ENCODE measurements around the gene KMT2E.

The KMT2E gene

DNA sequence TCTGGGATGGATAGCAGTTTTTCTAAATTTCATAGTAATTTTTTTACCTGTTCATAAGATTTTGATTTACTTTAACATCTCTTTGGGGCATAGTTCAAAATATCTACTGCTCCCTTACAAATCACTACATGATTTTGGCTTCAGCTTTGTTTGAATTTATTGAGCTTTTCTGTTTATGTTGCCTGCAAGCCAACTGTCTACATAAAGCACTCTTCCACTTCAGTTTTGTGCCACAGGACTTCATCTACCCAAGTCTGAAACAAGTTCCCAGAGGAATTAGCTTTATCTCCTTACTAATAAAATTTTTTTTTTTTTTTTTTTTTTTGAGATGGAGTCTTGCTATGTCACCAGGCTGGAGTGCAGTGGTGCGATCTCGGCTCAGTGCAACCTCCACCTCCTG is 45.4 kb upstream of the KMT2E start:
- no peak overlapping the region for H3K27ac ChIP-seq (ENCODE audit: low read depth, low read length)
- no peaks in the 10 kb centered on the region for H3K79me2 ChIP-seq (ENCODE audit: control insufficient read depth, low read length)
- H3K9me2 ChIP-seq (replicated peaks; ENCODE audit: control insufficient read depth, low read length) = no peaks in the 10 kb centered on the region
- peaks cover 5% of the 10 kb centered on the region for H3K36me3 ChIP-seq (ENCODE audit: control insufficient read depth, low read length)
- no peak overlapping the region for H3K4me3 ChIP-seq (ENCODE audit: low read length)
- H4K20me1 ChIP-seq (ENCODE audit: control insufficient read depth, insufficient read depth, low read depth, low read length) = no peaks in the 10 kb centered on the region
- H3K9me3 ChIP-seq (ENCODE audit: control insufficient read depth, insufficient read depth, low read length) = peaks cover 6% of the 10 kb centered on the region; the same call in 1 of the 2 replicates
- H3K27me3 ChIP-seq (ENCODE audit: control insufficient read depth, low read length) = no peaks in the 10 kb centered on the region
- H3F3A ChIP-seq (ENCODE audit: control insufficient read depth, insufficient read depth) = 0 out of 2 replicates have a peak, but pooled peaks cover 2% of the 10 kb centered on the region
- no peak for TF ChIP-seq EZH2phosphoT487 (IDR thresholded peaks at IDR 0.05; ENCODE audit: borderline replicate concordance, low read length)
- TF ChIP-seq, protein P1, sequence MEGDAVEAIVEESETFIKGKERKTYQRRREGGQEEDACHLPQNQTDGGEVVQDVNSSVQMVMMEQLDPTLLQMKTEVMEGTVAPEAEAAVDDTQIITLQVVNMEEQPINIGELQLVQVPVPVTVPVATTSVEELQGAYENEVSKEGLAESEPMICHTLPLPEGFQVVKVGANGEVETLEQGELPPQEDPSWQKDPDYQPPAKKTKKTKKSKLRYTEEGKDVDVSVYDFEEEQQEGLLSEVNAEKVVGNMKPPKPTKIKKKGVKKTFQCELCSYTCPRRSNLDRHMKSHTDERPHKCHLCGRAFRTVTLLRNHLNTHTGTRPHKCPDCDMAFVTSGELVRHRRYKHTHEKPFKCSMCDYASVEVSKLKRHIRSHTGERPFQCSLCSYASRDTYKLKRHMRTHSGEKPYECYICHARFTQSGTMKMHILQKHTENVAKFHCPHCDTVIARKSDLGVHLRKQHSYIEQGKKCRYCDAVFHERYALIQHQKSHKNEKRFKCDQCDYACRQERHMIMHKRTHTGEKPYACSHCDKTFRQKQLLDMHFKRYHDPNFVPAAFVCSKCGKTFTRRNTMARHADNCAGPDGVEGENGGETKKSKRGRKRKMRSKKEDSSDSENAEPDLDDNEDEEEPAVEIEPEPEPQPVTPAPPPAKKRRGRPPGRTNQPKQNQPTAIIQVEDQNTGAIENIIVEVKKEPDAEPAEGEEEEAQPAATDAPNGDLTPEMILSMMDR (IDR thresholded peaks at IDR 0.05; ENCODE audit: low read depth, low read length, poor library complexity, severe bottlenecking) = no peak
- H3K4me1 ChIP-seq (ENCODE audit: control insufficient read depth, low read length) = peaks cover 4% of the 10 kb centered on the region; the same call in 1 of the 2 replicates
- H3K4me2 ChIP-seq (ENCODE audit: low read length) = no peak overlapping the region

DNA sequence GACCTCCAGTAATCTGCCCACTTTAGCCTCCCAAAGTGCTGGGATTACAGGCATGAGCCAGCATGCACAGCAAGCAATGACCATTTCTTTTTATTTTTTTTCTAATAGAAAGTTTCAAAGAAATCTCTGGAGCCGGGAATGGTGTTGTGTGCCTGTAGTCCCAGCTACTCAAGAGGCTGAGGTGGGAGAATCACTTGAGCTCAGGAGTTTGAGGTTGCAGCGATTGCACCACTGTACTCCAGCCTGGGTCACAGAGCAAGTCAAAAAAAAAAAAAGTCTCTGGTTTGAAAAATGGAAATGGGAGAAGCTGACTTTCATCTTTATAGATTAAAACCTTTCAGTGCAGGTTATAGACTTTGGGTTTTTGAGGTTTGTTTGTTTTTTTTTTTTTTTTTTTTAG is 44.8 kb upstream of the KMT2E start:
- no peaks in the 10 kb centered on the region for H3K36me3 ChIP-seq (ENCODE audit: control insufficient read depth, low read length)
- no peak overlapping the region for H3K27ac ChIP-seq (ENCODE audit: low read depth, low read length)
- H3K9me3 ChIP-seq (ENCODE audit: control insufficient read depth, insufficient read depth, low read length) = peaks cover under 1% of the 10 kb centered on the region; the same call in 1 of the 2 replicates
- no peak for TF ChIP-seq EZH2phosphoT487 (IDR thresholded peaks at IDR 0.05; ENCODE audit: borderline replicate concordance, low read length)
- TF ChIP-seq, protein P1 (IDR thresholded peaks at IDR 0.05; ENCODE audit: low read depth, low read length, poor library complexity, severe bottlenecking) = no peak
- no peaks in the 10 kb centered on the region for H3K79me2 ChIP-seq (ENCODE audit: control insufficient read depth, low read length)
- H3K4me3 ChIP-seq (ENCODE audit: low read length) = no peak overlapping the region
- no peaks in the 10 kb centered on the region for H4K20me1 ChIP-seq (ENCODE audit: control insufficient read depth, insufficient read depth, low read depth, low read length)
- H3K27me3 ChIP-seq (ENCODE audit: control insufficient read depth, low read length) = no peaks in the 10 kb centered on the region
- 0 out of 2 replicates have a peak, but pooled peaks cover 3% of the 10 kb centered on the region for H3F3A ChIP-seq (ENCODE audit: control insufficient read depth, insufficient read depth)
- no peak overlapping the region for H3K4me2 ChIP-seq (ENCODE audit: low read length)
- H3K4me1 ChIP-seq (ENCODE audit: control insufficient read depth, low read length) = peaks cover 9% of the 10 kb centered on the region
- no peaks in the 10 kb centered on the region for H3K9me2 ChIP-seq (replicated peaks; ENCODE audit: control insufficient read depth, low read length)

DNA sequence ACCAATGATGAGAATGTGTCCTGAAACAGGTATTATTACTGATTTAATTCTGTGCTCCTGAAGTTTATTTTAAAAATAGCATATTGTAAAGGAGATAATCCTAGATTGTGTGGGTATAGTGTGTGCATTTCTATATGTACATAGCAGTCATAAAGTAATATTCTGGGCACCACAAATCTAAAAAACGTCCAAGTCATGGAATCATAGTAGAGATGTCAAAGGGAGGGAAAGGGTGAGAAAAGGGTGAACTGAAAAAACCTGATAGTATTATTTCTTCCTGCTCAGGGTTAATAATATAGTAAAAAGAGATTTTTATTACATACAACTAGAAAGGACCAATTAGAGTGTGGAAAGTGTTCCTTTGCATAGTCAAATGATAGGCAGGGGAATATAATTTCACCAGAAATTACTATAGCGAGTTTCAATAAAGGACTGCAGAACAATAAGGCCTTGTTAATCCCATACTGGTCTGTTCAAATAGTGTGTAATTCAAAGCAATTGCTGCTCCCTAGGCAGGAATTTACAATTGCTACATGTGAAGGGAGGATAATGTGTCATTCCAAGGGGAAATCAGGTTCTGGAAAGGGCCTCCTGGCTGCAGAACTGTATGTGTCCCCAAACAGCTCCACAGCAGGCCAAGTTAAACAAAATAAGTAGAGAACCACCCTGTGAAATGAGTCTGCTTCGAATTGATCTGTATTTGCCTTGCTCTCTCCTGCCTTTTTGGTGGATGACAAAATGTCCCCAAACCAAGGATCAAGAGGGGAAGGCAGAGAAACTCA is 42.5 kb upstream of the KMT2E start:
- Histone ChIP-seq H3K27me3 (ENCODE audit: control insufficient read depth, low read length) (no peaks in the 10 kb centered on the region), H3K36me3 (ENCODE audit: control insufficient read depth, low read length) (no peaks in the 10 kb centered on the region), H3K4me2 (ENCODE audit: low read length) (no peak overlapping the region), H3K4me1 (ENCODE audit: control insufficient read depth, low read length) (peaks cover 9% of the 10 kb centered on the region), H3K9me2 (replicated peaks; ENCODE audit: control insufficient read depth, low read length) (no peaks in the 10 kb centered on the region), H3K4me3 (ENCODE audit: low read length) (no peak overlapping the region), H4K20me1 (ENCODE audit: control insufficient read depth, insufficient read depth, low read depth, low read length) (no peaks in the 10 kb centered on the region), H3K79me2 (ENCODE audit: control insufficient read depth, low read length) (no peaks in the 10 kb centered on the region), H3K9me3 (ENCODE audit: control insufficient read depth, insufficient read depth, low read length) (no peaks in the 10 kb centered on the region), H3F3A (ENCODE audit: control insufficient read depth, insufficient read depth) (0 out of 2 replicates have a peak, but pooled peaks cover 3% of the 10 kb centered on the region), H3K27ac (ENCODE audit: low read depth, low read length) (no peak overlapping the region)
- TF ChIP-seq, protein P1 (IDR thresholded peaks at IDR 0.05; ENCODE audit: low read depth, low read length, poor library complexity, severe bottlenecking) = no peak
- no peak for TF ChIP-seq EZH2phosphoT487 (IDR thresholded peaks at IDR 0.05; ENCODE audit: borderline replicate concordance, low read length)

Data from DOHH2 (cell line).